HG03039 (cell line): Measurements from ENCODE around the gene APLP2.
"Not testable (repeated sequence)": the region's sequence is repeated elsewhere in the genome, so short reads cannot be mapped to it uniquely, and the experiment has no call there.

Experiments
- ATAC-seq: cut with Tn5 transposase; IDR thresholded peaks from one replicate; pipeline ENCODE4 v1.9.1; 2021; ENCODE audit warnings: mild to moderate bottlenecking, moderate library complexity; ENCODE audit not compliant: unreplicated experiment

APLP2 gene

DNA sequence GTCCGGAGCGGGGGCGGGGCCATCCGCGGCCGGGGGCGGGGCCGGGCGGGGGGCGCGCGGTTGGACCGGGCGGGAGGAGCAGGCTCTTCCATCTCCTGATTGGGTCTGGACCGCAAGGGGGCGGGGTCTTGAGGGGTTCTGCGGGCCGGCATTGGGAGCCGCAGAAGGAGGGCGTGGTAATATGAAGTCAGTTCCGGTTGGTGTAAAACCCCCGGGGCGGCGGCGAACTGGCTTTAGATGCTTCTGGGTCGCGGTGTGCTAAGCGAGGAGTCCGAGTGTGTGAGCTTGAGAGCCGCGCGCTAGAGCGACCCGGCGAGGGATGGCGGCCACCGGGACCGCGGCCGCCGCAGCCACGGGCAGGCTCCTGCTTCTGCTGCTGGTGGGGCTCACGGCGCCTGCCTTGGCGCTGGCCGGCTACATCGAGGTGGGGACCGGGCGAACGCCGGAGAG is at the start of gene APLP2:
TSS of gene APLP2 (plus strand) at position 236 of the 450 bp plus-strand sequence. CDS start at position 320, 84 bp downstream.
- peak; percentile 96 for ATAC-seq

DNA sequence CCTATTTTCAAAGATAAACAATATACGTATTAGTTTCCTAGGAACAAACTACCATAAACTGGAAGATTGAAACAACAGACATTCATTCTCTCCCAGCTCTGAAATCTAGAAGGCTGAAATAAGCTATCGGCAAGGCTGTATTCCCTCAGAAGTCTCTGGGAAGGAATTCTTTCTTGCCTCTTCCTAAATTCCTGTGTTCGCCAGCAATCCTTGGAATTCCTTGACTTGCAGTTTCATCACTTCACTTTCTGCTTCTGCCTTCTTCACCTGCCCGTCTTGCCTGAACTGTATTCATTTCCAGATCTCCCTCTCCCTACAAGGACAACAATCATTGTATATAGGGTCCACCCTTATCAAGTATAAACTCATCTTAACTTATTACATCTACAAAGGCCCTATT is 49.4 kb upstream of the APLP2 start:
- ATAC-seq, result no peak

DNA sequence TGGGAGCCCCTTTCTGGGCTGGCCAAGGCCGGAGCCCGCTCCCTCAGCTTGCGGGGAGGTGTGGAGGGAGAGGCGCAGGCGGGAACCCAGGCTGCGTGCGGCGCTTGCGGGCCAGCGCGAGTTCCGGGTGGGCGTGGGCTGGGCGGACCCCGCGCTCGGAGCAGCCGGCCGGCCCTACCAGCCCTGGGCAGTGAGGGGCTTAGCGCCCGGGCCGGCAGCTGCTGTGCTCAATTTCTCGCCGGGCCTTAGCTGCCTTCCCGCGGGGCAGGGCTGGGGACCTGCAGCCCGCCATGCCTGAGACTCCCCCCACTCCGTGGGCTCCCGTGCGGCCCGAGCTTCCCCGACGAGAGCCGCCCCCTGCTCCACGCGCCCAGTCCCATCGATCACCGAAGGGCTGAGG is 48.1 kb upstream of the APLP2 start:
- ATAC-seq, result not testable (repeated sequence)

DNA sequence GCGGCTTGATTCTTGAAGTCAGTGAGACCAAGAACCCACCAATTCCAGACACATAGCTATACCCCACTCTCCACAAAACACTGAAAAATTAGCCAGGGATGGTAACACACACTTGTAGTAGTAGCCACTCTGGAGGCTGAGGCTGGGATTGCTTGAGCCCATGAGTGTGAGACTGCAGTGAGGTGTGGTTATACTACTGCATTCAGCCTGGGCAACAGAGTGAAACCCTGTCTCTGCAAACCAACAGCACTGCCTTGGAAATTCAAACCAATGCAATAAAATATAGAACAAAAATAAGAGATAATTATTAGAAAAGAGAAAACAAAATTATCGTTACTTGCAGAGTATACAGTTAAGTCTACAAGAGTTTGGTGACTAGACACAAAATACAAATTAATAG is 46.9 kb upstream of the APLP2 start:
- ATAC-seq, result no peak

DNA sequence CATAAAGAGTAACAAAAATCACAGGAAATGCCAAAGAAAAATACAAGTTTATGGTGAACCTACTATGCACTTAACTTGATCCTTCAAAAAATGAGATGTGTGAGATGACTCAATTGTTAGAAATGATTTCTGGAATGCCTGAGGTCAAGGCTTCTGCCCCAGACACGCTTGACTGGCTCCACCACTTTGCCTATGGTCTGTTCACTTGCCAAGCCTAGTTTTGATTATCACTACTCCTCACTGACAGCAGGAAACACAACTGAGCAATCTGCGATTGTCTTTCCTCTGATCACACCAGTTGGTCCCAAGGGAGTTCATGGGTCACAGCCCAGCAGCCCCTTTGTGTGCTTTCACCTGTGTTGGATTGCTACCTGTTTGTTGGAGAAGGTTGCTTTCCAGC is 46.5 kb upstream of the APLP2 start:
- peak; percentile 74 for ATAC-seq

DNA sequence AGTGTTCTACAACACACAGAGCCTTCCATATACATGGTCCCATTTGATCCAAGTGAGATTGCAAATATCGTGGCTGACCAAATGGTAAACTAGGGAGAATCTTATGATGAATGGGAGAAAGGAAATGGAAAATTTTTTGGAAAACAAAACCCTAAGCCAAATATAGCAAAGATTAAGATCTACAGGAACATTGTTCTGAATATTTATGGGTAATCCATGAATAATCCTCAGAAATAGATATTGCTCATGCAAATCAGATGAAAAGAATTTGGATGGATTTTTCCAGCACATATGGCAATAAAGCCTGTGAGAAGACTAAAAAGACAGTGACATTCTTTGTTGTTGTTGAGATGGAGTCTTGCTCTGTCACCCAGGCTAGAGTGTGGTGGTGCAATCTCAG is 45.3 kb upstream of the APLP2 start:
- ATAC-seq, result no peak

DNA sequence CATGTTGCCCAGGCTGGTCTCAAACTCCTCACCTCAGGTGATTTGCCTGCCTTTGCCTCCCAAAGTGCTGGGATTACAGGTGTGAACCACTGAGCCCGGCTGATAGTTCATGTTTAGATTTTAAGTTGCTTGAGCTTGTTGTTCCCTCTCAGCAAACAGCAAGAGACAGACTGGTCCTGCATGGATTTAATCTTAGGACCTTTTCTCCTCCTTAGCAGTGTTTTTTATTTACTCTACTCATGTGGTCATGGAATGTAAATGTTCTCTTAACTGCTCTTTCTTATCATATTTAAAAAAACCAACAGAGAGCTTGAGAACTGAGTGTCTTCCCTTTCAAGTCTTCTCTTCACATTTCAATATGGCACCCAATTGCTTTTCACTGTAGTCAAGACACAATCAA is 44.3 kb upstream of the APLP2 start:
- ATAC-seq, result no peak

DNA sequence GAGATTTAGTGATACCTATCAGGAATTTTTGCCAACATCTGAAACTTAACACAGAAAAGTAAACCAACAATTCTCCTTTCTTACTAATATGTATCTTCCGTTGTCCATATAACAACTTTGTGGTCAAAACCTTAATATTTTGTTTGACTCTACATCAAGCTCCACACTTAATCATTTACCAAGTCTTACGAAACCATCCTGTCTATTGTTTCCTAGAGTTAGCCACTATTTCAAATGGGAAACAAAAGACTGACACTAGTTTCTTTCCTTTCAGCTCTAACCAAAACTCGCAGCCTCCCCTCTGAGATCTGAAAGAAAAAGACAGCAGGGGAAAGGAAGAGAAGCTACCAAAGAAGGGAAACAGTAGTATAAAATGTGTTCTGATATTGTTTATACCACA is 40.6 kb upstream of the APLP2 start:
- no peak for ATAC-seq

DNA sequence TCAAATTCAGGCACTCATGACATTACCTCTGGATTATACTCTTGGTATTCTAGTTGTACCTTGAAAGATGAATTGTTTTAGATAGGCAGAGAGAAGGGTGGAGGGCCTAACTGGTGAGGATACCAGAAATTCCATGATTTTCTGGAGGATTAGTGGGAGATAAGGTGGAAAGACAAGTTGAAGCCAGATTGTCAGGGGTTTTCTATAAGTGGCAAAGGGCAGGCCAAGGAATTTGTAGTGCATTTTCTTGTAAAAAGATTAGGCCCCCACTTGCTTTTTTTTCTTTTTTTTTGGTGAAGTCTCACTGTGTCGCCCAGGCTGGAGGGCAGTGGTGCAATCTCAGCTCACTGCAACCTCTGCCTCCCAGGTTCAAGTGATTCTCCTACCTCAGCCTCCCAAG is 38.6 kb upstream of the APLP2 start:
- no peak for ATAC-seq

DNA sequence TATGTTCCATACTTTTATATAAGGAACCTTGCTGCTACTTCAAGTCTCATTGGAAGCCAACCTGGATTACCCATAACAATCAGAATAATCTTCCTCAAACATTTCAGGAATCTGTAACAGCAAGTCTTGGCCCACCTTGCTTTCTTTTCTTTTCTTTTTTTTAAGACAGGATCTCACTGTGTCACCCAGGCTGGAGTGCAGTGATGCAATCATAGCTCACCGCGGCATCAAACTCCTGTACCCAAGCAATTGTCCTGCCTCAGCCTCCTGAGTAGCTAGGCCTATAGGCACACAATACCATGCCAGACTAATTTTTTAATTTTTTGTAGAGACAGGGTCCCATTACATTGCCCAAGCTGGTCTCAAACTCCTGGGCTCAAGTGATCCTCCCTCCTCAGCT is 37.7 kb upstream of the APLP2 start:
- no peak for ATAC-seq

DNA sequence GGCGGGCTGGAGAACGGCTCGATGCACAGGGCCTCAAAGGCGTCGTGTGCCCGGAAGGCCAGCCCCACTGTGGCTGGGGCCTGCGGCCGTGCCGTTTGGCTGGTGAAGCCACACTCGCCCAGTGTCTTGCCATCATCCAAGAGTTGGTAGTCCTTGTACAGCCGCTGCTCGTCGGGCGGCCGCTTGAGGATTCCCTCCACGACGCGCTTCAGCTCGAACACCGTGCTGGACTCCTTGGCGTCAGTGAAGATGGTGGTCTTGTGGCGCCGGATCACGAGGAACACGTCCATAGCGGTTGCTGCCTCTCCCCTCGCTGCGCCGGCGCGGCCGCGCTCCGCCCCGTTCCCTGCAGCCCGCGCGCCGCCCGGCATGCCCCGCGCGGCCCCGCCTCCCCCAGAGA is 36.8 kb upstream of the APLP2 start:
- no peak for ATAC-seq

DNA sequence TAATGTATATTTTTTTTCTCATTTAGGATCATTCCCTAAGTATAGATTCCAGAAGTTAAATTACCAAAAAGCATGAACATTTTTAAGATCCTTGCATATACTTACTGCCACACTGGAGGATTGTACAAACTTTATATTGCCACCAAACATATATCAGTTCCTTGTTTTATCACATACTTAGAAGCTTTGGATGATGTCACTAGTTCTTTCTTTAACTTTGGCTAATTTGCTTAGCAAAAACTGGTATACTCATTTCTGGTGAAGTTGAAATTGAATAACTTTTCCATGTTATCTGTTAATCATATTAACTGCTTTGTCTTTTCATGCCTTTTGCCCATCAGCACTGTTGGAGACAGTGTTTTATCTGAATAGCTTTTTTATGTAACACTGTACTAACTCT is 35.5 kb upstream of the APLP2 start:
- no peak for ATAC-seq

DNA sequence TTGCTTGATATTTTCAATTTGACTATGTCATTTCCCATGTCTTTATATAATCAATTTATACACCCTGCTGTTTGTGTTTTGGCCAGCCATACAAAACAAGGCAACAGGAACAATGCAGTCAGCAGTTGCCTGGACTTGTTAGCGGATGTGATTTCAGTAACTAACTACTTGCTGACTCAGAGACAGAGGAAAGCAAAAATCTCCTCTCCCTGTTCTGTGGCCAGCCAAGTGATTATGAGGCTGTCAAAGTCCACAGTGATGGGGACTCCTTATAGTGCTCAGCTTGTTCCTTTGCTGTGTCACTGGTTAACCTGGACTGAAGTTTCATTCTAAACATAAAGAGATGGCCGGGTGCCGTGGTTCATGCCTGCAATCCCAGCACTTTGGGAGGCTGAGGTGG is 32.6 kb upstream of the APLP2 start:
- no peak for ATAC-seq

DNA sequence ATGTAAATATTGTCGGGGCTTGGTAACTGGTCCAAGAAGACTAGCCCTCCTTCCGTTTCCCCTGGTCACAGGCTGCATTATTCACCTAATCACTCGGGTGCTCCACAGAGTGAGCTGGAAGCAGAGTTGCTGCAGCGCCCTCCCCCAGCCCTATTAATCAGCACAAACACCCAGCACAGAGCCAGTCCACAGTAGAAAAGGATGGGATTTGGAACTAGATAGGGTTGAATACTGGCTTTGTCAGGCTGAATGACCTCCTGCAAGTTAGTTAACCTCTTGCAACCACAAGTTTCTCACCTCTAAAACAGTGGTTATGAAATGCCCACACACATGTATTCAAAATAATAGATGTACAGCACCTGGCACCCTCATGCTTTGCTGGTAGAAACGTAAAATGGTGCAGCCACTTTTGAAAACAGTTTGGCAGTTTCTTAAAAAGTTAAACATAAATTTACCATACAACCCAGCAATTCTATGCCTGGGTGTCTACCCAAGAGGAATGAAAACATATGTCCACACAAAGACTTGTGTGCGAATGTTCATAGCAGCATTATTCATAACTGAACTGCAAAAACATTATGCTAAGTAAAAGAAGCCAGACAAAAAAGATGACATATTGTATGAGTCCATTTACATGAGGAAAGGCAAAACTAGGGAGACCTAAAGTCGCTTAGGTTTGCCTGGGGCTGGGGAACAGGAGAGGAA is 31.7 kb upstream of the APLP2 start:
- no peak for ATAC-seq

DNA sequence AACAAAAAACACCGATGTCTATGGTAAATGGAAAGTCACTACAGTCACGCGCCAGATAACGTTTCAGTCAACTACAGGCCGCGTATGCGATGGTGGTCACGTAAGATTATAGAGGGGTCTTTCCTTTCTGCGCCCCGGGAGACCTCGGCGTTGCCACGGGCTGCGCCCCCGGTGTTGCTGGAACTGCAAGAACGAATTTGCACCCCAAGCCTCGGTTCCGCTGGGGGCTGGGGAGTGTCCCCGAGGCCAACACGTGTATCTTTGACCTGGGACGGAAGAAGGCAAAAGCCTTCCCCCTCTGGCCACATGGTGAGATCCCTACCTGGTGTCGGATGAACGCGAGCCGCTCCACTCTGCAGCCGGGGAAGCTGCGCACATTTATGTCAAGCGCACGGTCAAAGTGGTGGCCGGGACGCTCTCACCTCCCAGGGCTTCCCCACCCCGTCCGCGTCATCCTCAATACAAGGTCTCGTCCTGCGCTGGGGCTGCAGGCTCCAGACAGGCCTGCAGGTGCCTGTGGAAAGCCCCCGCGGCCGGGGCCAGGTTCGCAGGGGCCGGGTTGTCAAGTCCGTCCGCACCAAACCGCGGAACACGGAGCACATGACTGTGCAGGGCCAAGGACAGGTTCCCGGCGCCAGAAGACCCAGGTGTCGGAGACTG is 29.3 kb upstream of the APLP2 start:
- no peak for ATAC-seq

DNA sequence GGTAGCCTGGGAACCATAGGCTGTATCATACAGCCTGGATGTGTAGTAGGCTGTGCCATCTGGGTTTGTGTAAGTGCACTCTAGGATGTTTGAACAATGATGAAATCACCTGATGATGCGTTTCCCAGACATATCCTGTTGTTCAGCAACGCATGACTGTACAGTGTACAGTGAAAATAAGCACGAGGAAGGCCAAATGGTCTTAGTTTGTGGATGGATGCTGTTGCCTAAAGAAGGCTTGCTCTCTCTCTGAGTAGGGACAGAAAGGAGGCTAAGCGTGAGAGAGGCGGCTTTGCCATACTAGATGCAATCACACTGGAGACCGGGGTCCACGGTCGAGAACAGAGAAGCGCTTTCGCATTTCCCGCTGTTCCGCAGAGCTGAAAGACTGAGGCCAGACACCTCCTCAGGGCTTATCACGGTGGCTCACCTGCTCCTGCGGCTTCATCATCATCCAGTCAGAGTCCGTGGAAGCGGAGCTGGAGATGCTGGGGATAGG is 27.6 kb upstream of the APLP2 start:
- no peak for ATAC-seq

DNA sequence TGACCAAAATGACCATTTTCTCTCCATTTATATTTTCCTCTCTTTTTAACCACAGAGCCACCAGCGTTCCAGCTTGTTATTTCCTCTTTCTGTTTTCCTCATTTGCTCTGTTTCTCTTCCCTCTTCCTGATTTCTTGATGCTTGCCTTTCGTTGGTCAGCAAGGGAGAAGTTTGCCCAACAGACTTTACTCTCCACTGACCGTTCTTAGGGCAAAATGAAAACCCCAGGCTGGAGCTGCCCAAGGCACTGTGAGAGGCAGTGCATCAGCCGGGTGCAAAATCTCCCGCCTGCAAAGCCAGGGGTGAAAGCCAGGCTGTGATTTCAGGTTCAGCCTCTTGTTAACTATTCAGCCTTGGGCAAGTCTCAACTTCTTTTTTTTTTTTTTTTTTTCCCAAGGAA is 26.1 kb upstream of the APLP2 start:
- ATAC-seq, result no peak

DNA sequence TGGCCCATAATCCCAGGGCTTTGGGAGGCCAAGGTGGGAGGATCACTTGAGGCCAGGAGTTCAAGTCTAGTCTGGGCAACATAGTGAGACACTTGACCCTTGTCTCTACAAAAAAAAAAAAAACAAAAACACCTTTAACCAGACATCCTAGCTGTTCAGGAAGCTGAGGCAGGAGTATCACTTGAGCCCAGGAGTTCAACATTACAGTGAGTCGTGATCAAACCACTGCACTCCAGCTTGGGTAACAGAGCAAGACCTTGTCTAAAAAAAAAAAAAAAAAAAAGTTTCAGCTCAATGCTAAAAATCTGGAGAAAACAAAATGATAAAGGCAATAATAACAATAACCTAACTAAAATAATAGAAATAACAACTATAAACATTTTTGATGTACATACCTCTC is 22.6 kb upstream of the APLP2 start:
- ATAC-seq, result no peak

DNA sequence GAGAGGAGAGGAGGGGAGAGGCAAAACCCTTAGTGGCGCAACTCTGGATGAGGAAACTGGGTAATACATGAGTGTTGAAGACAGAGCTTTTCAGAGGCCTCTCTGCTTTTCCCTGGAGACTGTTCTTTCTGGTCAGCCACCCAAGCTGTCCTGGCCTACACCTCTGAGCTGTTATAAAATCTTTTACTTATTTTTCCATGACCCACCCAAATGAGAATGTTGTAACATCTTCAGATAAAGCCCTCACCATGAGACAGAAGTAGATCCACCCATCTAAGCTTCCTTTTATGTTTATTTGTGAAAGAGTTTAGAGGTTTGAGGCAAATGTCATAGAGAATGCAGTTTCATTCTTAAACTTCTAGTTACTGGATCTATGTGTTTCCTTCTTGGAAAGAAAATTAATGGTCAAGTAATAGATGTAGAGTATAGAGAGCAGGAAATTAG is 20.3 kb upstream of the APLP2 start:
- no peak for ATAC-seq

DNA sequence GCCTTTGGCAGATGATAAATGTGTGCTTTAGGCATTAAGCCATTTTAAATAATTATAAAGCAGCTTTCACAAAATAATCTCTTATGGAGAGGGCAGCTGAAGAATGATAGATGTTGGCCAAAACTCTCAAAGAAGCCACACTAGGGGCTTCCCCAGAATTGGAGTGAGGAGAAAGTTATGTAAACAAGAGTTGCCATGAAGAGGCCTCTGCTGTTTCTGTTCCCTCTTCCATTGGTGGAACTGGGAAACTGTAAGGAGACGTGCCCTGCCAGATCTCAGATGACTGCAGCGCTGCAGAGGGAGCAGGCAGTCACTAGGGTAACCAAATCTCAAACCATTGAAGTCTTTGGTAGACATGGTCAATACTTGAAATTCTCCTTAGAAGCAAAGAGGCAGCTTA is 19.4 kb upstream of the APLP2 start:
- ATAC-seq, result no peak

DNA sequence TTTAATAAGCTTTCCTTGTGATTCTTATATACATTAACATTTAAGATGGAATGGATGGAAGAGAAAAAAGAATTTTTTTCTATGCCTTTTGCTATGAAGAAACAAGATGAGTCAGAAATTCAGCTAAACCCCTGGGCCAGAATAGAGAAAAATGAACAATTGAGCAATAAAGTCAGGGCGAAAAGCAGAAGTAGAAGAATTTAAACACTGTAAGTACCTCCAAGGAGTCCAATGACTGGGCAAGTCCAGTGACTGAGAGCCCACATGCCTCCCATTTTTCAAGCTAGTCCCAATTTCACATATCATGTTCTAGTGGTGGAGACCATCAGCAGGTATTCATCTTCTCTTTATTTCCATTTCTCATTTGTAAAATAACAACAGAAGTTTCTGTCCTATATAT is 18.6 kb upstream of the APLP2 start:
- ATAC-seq, result no peak

DNA sequence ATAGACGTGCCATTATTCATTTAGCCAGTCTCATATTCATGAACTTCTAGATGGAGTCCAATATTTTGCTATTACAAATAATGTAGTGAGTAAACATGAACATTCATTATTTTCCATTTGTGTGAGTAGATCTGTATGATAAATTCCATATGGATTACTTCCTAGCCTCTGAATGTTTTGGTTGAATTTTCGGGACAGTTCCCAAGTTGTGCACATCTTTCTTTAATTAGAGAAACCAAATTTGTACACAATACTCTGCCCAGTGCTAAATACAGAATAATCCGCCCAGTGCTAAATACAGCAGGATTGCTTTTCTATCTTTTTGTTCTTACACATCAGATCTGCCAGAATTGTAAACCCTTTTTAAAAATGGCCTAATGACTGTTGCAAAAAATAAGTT is 17.1 kb upstream of the APLP2 start:
- no peak for ATAC-seq

DNA sequence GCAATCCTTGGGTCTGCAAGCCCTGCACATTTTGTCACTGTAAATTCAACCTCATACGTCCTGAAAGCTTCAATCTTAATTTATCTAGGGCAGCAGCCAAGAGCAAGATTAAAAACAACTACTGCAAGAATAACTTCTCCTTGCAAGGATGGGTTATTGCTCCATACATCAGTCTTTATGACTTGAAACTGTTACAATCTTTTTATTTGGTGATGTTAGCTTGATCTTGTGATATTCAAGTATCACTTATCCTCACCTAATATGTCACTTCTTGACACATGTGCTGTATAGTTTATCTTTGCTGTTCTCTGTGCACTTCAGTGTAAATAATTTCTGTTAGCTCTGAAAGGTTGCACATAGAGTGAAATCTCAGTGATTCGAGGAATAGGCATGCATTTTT is 14.7 kb upstream of the APLP2 start:
- no peak for ATAC-seq
